ENCODE results near the gene RSBN1L.

RSBN1L gene

GRCh38 chr7:77731716-77732115 is 35.5 kb downstream of the RSBN1L start:
- DNase-seq (ENCODE audit: low read depth), result no peak

GRCh38 chr7:77734659-77735421 is 38.6 kb downstream of the RSBN1L start:
- DNase-seq (ENCODE audit: low read depth), result peak; percentile 84

GRCh38 chr7:77735457-77735856 is 39.2 kb downstream of the RSBN1L start:
- DNase-seq (ENCODE audit: low read depth), result no peak

GRCh38 chr7:77736991-77737390 is 40.7 kb downstream of the RSBN1L start:
- DNase-seq (ENCODE audit: low read depth), result no peak

- no peak for DNase-seq (ENCODE audit: low read depth)
Measured at GRCh38 chr7:77738382-77738781, 42.1 kb downstream of the RSBN1L start.

GRCh38 chr7:77738871-77739270 is 42.6 kb downstream of the RSBN1L start:
- peak; percentile 84 for DNase-seq (ENCODE audit: low read depth)

- DNase-seq (ENCODE audit: low read depth), result no peak
Measured at GRCh38 chr7:77740257-77740656, 44.0 kb downstream of the RSBN1L start.

- no peak for DNase-seq (ENCODE audit: low read depth)
Measured at GRCh38 chr7:77743518-77743917, 47.3 kb downstream of the RSBN1L start.

- no peak for DNase-seq (ENCODE audit: low read depth)
Measured at GRCh38 chr7:77745746-77746145, 49.5 kb downstream of the RSBN1L start.

- DNase-seq (ENCODE audit: low read depth), result no peak
Measured at GRCh38 chr7:77746164-77746823, 50.0 kb downstream of the RSBN1L start.

GRCh38 chr7:77746824-77747165 is 50.5 kb downstream of the RSBN1L start:
- no peak for DNase-seq (ENCODE audit: low read depth)

GRCh38 chr7:77747178-77747577 is 50.9 kb downstream of the RSBN1L start:
- DNase-seq (ENCODE audit: low read depth), result no peak

GRCh38 chr7:77747718-77748117 is 51.5 kb downstream of the RSBN1L start:
- no peak for DNase-seq (ENCODE audit: low read depth)

- DNase-seq (ENCODE audit: low read depth), result no peak
Measured at GRCh38 chr7:77752016-77752415, 55.8 kb downstream of the RSBN1L start.

- DNase-seq (ENCODE audit: low read depth), result no peak
Measured at GRCh38 chr7:77753173-77753572, 56.9 kb downstream of the RSBN1L start.

- DNase-seq (ENCODE audit: low read depth), result no peak
Measured at GRCh38 chr7:77757589-77757988, 61.3 kb downstream of the RSBN1L start.

- DNase-seq (ENCODE audit: low read depth), result peak; percentile 63
Measured at GRCh38 chr7:77759294-77759889, 63.1 kb downstream of the RSBN1L start.

- no peak for DNase-seq (ENCODE audit: low read depth)
Measured at GRCh38 chr7:77760809-77761453, 64.7 kb downstream of the RSBN1L start.

GRCh38 chr7:77765481-77765880 is 69.2 kb downstream of the RSBN1L start:
- DNase-seq (ENCODE audit: low read depth), result no peak

- DNase-seq (ENCODE audit: low read depth), result peak; percentile 75
Measured at GRCh38 chr7:77765906-77766800, 69.9 kb downstream of the RSBN1L start.

- DNase-seq (ENCODE audit: low read depth), result no peak
Measured at GRCh38 chr7:77766801-77767605, 70.7 kb downstream of the RSBN1L start.
